Measurements from ENCODE around the gene SQSTM1.
A peak's percentile ranks its signal among the peaks of the same experiment; 100 is the strongest.
"Not testable (repeated sequence)": the region's sequence is repeated elsewhere in the genome, so short reads cannot be mapped to it uniquely, and the experiment has no call there.

SQSTM1 gene

DNA sequence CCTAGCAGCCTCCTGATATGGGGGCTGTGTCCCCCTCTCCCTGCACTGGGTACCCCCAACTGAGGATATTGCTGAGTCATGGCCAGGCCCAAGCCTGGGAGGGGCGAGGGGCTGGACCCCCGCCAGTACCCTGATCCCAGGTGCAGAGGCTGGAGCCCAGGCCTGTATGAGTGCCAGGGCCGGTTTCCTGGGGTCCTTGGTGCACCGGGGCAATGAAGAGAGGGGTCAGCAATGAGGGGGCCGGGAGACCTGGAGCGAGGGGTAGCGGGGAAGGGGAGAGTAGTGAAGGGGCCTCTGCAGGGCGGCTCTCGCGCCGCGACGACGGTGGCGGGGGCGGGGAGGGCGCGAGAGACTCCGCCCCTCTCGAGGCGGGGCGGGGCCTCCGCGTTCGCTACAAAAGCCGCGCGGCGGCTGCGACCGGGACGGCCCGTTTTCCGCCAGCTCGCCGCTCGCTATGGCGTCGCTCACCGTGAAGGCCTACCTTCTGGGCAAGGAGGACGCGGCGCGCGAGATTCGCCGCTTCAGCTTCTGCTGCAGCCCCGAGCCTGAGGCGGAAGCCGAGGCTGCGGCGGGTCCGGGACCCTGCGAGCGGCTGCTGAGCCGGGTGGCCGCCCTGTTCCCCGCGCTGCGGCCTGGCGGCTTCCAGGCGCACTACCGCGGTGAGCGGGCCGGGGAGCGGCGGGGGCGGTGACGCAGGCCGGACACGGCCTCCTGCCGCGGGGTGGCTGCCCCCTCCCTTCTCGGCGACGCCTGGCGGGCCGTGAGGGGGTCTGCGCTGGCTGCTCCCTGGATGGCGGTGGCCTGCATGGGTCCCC lies at the start of gene SQSTM1:
Gene SQSTM1, plus strand, starts transcription at position 423 of the 815 bp plus-strand sequence. Its CDS starts 32 bp downstream, at position 455.
- DNase-seq = peak; percentile 77

- no peak for DNase-seq
These were observed 49.3 kb upstream of the SQSTM1 start for GRCh38 chr5:179771311-179771895.

DNA sequence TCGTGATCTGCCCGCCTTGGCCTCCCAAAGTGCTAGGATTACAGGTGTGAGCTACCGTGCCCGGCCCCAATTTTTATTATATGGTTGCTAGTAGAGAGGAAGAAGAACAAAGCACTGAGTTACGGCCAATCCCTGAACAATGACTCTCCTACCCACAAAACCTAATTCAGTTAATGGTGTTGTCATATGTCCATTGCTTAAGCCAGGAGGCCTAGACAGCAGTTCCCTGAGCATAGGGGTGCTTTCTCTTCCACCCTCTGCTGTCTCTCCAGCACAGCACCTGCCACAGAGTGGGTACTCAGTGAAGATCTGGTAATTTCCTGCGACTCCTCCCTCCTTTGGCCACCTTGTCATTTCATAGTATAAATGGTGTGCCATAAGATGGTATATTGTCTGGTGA lies 48.4 kb upstream of the SQSTM1 start:
- no peak for DNase-seq

- DNase-seq = no peak
These were observed 47.0 kb upstream of the SQSTM1 start for GRCh38 chr5:179773686-179774040.

GRCh38 chr5:179774442-179774841 lies 46.3 kb upstream of the SQSTM1 start:
- no peak for DNase-seq

DNA sequence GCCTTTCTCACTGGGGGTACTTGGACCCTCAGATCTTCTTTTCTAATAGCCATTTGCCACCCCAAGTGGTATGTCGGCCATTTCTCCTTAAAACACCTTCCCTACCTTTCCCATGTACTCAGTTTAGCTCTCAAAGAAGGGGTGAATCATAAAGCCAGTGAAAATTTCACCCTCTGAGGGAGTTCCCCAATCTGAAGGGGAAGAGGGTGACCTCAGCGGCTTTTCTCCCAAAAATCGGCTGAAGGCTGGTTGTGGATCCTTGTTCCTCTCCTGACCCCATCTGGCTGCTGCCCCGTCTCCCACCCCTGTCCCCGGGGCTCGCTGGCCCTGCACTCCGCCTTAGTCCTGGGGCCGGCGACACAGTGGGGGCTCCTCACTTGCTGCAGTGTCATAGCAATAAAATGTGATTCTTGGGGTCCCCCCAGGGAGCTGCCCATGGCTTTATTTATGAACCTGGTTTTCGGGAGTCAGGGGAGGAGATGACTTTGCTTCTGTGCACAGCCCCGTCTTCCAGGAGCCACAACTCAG lies 44.2 kb upstream of the SQSTM1 start:
- DNase-seq = no peak

DNA sequence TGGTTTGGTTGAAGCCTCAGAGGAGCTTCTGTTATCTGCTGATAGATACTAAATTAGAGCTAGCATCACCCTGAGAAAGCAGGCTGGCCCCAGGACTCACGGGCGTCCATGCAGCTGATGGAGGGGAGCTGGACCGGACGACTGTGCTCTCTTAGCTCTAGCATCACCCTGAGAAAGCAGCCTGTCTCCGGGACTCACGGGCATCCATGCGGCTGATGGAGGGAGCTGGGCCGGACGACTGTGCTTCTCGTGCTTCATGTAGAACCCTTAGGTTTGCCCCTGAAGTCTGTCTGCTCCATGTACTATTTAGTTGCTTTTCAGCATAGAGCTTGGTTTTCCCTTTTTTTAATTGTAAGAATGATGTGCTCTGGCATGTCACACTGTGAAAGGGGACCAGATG lies 43.2 kb upstream of the SQSTM1 start:
- no peak for DNase-seq

DNA sequence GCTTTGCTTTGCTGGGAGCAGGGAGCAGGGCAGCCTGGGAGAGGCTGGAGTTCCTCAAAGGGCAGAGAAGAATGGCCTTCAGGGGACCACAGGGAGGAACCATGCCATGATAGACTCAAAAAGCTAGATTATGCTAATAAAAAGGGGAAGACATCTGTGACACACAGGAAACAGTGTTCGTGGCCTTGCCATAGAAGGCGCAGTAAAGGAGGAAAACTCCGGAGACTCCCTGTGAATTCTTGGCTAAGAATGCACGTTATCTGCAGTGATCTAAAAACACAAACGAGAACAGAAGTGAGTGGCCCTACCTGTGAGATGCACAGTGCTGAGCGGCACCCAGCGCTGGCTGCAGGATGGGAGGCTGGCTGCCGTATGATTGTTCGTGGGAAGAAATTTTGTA lies 42.8 kb upstream of the SQSTM1 start:
- DNase-seq = no peak

DNA sequence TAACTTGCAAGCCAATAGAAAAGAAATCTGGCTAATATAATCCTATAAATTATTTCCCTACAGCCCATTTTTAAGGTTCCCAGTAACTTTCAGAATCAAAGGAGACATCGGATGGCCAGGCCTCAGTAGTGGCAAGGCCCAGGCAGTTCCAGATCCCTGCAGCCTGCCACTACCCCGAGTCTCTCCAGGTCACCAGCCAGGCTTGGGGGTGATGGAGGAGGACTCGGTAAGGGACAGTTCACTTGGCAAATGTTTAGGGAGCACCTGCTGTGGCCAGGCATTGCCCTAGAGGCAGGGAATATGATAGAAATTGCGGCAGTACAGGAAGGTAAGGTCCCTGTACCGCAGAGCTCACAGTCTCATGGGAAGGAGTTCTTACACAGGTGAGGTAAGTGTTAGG lies 42.1 kb upstream of the SQSTM1 start:
- no peak for DNase-seq

DNA sequence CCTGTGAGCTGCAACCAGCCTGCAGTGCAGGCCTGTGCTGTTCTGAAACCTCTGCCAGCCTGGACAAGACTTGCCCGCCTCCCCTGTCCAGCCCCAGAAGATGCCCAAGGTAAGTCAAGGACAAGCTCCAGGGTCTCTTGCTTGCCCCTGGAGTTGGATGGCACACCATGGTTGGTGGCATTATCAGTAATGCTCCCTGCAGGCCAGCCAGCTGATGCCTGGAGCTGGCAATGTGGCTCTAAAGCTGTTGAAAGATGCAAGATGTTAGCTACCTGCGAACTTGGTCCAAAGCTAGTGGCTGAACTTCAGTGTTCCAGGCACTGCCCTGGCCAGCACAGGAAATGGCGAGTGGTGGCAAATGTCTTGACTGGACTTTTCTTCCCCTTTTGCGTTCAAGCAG lies 40.9 kb upstream of the SQSTM1 start:
- no peak for DNase-seq

GRCh38 chr5:179780362-179780761 lies 40.3 kb upstream of the SQSTM1 start:
- DNase-seq = no peak

- no peak for DNase-seq
These were observed 38.9 kb upstream of the SQSTM1 start for GRCh38 chr5:179781846-179782245.

- DNase-seq = no peak
These were observed 37.6 kb upstream of the SQSTM1 start for GRCh38 chr5:179783128-179783527.

DNA sequence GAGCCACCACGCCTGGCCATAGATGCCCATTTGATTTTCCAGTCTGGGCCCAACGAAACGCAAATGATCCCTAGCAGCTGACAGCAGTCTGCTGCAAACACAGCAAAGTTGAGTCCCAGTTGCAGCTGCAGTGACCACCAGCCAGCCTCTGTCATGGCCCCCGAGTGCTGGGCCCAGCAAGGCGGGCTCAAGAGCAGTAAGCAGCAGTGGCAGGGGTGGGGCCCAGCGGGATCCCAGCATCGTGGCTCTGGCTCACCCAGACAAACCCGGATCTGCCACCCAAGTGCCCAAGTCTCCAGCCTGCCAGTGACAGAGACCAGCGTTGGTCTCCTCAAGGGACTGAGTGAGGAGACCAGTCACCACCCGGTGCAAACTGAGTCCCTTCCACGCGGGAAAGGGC lies 33.8 kb upstream of the SQSTM1 start:
- DNase-seq = no peak

- no peak for DNase-seq
These were observed 32.4 kb upstream of the SQSTM1 start for GRCh38 chr5:179788193-179788854.

DNA sequence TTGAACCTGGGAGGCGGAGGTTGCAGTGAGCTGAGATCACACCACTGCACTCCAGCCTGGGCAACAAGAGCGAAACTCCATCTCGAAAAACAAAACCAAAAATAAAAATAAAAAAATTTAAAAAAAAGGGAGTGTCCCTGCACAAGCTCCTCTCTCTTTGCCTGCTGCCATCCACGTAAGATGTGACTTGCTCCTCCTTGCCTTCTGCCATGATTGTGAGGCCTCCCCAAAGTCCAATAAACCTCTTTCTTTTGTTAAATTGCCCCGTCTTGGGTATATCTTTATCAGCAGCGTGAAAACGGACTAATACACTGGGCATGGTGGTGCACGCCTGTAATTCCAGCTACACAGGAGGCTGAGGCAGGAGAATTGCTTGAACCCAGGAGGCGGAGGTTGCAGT lies 31.4 kb upstream of the SQSTM1 start:
- DNase-seq = not testable (repeated sequence)

DNA sequence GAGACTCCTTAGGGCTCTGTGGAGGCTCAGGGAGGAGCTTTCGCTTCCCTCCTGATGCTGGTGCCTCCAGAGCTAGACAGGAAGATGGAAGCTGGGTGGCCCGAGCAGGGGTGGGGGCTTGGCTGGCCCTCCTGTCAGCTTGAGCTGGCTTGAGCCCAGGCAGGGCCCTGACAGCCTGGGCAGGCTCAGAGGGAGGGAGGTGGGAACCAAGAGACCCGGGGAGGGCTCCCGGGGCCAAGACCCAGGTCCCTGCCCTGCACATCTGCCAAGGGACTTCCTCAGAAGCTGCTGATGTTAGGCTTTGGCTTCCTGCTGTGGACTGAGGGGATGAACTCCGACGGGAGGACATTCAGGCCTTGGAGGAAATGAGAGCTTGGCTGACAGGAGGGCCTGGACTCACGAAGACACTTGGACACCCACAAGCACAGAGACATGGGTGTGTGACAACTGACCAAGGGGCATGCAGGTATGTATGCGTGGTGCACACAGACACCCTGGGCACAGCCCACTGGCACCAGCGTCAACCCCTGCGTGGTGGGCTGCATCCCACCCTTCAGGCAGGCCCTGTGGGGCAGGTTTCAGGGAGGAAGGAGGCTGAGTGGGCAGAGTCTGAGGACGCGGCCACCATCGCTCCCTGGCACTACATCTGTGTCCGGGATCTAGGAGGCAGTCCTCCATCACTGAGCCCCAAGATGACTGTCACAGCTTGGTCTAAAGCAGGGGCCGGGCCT lies 28.7 kb upstream of the SQSTM1 start:
- DNase-seq = no peak

GRCh38 chr5:179792612-179793467 lies 27.9 kb upstream of the SQSTM1 start:
- DNase-seq = no peak

DNA sequence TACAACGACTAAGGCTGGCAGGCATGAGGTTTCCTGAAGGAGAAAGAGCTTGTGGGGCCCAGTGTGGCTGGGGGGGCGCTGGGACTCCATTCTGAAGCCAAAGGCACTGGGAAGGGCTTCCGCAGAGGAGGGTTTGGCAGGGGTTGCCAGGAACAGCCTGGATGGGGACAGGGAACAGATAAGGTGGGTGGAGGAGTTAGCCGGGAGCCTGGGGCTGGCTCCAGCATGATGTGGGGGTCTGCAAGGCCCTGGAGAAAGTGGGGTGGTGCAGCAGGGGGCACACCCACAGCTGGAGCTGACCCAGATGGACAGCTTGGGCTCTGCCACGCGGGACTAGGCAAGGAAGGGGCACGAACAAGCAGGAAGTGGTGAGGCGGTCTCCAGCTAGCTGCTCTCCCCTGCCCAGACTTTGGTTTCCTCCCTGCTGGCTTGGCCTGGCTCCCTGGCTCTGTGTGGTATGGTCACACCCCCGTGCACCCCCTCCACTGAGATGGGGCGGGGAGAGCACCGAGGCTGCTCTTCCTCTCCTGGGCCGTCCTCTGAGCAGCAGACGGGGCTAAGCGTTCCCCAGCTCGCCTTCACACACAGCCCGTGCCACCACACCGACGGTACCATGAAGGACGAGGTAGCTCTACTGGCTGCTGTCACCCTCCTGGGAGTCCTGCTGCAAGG lies 27.1 kb upstream of the SQSTM1 start, which contains the start of gene LTC4S:
Gene LTC4S, plus strand, starts transcription at position 519 of the 672 bp plus-strand sequence. Its CDS starts 95 bp downstream, at position 614.
- DNase-seq = peak; percentile 53

GRCh38 chr5:179794171-179794570 lies 26.5 kb upstream of the SQSTM1 start:
- DNase-seq = no peak

GRCh38 chr5:179794575-179794974 lies 26.1 kb upstream of the SQSTM1 start:
- no peak for DNase-seq
